A673 (cell line): ENCODE data around the gene KIF26B. TPM values are rescaled to one million over a fixed set of nuclear protein-coding genes. Genes with fewer than 3 reads are reported as not detected.

Experiments used
- BruUV-seq: library from RNA; stranded (reverse); fragments of 400-500 nt; replicated peaks from 2 replicates; lab custom pipeline; 2021; lab: Mats Ljungman, UMichigan
- CTCF ChIA-PET: fragments of 300-600 bp; sonication (Branson Sonifier 250); formaldehyde crosslinking; loops from one replicate; lab custom pipeline; 2022; ENCODE audit warnings: antibody characterized with exemption; lab: Charles Lee
- POLR2A ChIA-PET: fragments of 300-600 bp; sonication (Branson Sonifier 250); formaldehyde crosslinking; loops from one replicate; lab custom pipeline; 2022; ENCODE audit warnings: antibody characterized with exemption; ENCODE audit not compliant: low non-redundant PET; lab: Charles Lee
- DNase-seq: peaks from one replicate; pipeline ENCODE4 v3.0.0-alpha.2; 2015; ENCODE audit warnings: low spot score
- H3K27ac ChIP-seq: fragments of 200-600 bp; sonication (generic); 2 replicates; pipeline ENCODE4 v1.5.1; 2016; ENCODE audit warnings: mixed run types, low read depth, mild to moderate bottlenecking, mixed read lengths, antibody characterized with exemption, low read length; ENCODE audit not compliant: poor library complexity, severe bottlenecking
- H3K27me3 ChIP-seq: fragments of 200-600 bp; sonication (generic); replicated peaks from 2 replicates; pipeline ENCODE4 v1.6.1; 2017; ENCODE audit warnings: mixed run types, low read depth, mild to moderate bottlenecking, mixed read lengths, antibody characterized with exemption, low read length; ENCODE audit not compliant: insufficient read depth, poor library complexity
- H3K36me3 ChIP-seq: fragments of 200-600 bp; sonication (generic); 2 replicates; pipeline ENCODE4 v1.6.1; 2016; ENCODE audit warnings: mixed run types, mild to moderate bottlenecking, mixed read lengths, antibody characterized with exemption, low read length; ENCODE audit not compliant: insufficient read depth, poor library complexity, severe bottlenecking
- H3K4me1 ChIP-seq: fragments of 200-600 bp; sonication (generic); 2 replicates; pipeline ENCODE4 v1.6.1; 2017; ENCODE audit warnings: mixed run types, mild to moderate bottlenecking, mixed read lengths, antibody characterized with exemption, low read length; ENCODE audit not compliant: insufficient read depth, poor library complexity, severe bottlenecking
- H3K4me3 ChIP-seq: fragments of 200-600 bp; sonication (generic); 2 replicates; pipeline ENCODE4 v1.5.1; 2016; ENCODE audit warnings: low read depth, mixed run types, mild to moderate bottlenecking, mixed read lengths, low read length; ENCODE audit not compliant: poor library complexity, severe bottlenecking
- H3K9me3 ChIP-seq: fragments of 200-600 bp; sonication (generic); 2 replicates; pipeline ENCODE4 v1.6.1; 2016; ENCODE audit warnings: mixed run types, low read depth, mild to moderate bottlenecking, mixed read lengths, antibody characterized with exemption, low read length; ENCODE audit not compliant: poor library complexity, severe bottlenecking
- EZH2 ChIP-seq: fragments of 200-600 bp; sonication (generic); IDR thresholded peaks from 2 replicates; pipeline ENCODE4 v1.6.1; 2017; ENCODE audit warnings: borderline replicate concordance, low read depth, mild to moderate bottlenecking, mixed read lengths, antibody characterized with exemption, low read length; ENCODE audit not compliant: poor library complexity, severe bottlenecking
- intact Hi-C: fragments of 100-400 bp; cut with micrococcal nuclease; formaldehyde crosslinking; loops from one replicate; pipeline ENCODE4 v1.10.0; 2022; ENCODE audit not compliant: unreplicated experiment
- total RNA-seq: library from RNA; stranded (reverse); gene quantifications from 2 replicates; pipeline ENCODE4 v1.2.3, GENCODE V29; 2021
- TF ChIP-seq, protein P1 (sequence below): fragments of 300-800, 200-600 bp; sonication (generic); conservative IDR thresholded peaks from 2 replicates; pipeline ENCODE4 v1.5.1; 2017; ENCODE audit warnings: low read depth, mild to moderate bottlenecking, antibody characterized with exemption, low read length, moderate library complexity, mixed read lengths

KIF26B gene
- total RNA-seq, 1 experiment from 2014 or later = not detected

DNA sequence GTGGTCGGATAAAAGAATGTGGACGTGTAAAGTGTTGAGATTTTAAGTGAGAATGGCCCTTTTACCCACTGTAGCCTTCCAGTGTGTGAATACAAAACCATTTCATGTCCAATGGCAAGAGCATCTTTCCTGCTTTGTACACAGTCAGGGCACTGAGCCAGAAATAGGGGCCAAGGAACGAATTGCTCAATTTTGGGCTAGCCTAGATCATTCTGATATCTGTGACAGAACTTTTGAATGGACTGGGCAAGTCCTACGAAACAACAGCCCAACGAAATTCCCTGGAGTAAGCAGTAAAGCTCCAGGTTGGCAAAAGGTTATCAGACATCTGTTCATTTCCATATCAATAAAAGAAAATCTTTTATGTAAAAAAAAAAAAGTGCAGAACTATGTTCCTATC is 5.5 kb downstream of the KIF26B start:
- Histone ChIP-seq H3K27me3 (peaks cover 91% of the 10 kb centered on the region), H3K4me1 (peaks cover 17% of the 10 kb centered on the region), H3K9me3 (no peaks in the 10 kb centered on the region), H3K36me3 (no peaks in the 10 kb centered on the region), H3K27ac (no peak overlapping the region), H3K4me3 (no peak overlapping the region)
- ChIA-PET POLR2A (no interaction called here), CTCF (no interaction called here)
- intact Hi-C loops = no loop called here
- BruUV-seq = no TSS peak
- no peak for DNase-seq
- TF ChIP-seq EZH2 = no peak
- TF ChIP-seq, protein P1, sequence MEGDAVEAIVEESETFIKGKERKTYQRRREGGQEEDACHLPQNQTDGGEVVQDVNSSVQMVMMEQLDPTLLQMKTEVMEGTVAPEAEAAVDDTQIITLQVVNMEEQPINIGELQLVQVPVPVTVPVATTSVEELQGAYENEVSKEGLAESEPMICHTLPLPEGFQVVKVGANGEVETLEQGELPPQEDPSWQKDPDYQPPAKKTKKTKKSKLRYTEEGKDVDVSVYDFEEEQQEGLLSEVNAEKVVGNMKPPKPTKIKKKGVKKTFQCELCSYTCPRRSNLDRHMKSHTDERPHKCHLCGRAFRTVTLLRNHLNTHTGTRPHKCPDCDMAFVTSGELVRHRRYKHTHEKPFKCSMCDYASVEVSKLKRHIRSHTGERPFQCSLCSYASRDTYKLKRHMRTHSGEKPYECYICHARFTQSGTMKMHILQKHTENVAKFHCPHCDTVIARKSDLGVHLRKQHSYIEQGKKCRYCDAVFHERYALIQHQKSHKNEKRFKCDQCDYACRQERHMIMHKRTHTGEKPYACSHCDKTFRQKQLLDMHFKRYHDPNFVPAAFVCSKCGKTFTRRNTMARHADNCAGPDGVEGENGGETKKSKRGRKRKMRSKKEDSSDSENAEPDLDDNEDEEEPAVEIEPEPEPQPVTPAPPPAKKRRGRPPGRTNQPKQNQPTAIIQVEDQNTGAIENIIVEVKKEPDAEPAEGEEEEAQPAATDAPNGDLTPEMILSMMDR = no peak

DNA sequence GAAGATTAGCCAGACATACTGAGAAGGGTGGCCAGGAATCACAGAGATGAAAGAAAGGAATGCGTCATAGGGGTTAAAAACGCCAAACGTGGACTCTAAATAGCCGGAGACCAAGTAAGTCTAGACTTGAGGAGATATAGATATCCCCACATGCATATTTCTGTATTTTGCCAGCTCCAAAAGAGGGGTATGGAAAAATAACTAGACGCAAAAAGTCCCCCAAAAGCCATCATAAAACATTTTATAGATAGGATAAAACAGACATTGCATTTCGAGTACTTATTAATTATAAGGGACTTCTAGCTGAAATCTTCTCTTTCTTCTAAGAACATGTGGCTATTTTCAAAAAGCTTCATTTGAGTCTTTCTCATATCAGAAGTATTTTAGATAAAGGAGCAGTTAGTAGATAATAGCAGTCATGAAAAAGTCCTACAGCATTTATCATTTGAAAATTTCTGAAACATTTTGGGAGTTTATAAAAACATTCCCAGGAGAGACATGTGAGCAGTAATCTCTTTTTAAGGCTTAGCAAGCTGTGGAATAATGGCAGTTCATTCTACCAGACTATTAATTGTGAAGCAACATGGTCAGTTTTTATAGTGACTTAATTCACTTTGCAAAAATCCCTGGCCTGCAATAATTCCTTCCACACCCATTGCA is 6.1 kb downstream of the KIF26B start:
- Histone ChIP-seq H3K27ac (no peak overlapping the region), H3K9me3 (no peaks in the 10 kb centered on the region), H3K4me1 (peaks cover 11% of the 10 kb centered on the region), H3K36me3 (no peaks in the 10 kb centered on the region), H3K4me3 (no peak overlapping the region), H3K27me3 (peaks cover 91% of the 10 kb centered on the region)
- TF ChIP-seq EZH2 = no peak
- TF ChIP-seq, protein P1 = no peak
- no TSS peak for BruUV-seq
- intact Hi-C loops = no loop called here
- ChIA-PET POLR2A (no interaction called here), CTCF (no interaction called here)
- no peak for DNase-seq

DNA sequence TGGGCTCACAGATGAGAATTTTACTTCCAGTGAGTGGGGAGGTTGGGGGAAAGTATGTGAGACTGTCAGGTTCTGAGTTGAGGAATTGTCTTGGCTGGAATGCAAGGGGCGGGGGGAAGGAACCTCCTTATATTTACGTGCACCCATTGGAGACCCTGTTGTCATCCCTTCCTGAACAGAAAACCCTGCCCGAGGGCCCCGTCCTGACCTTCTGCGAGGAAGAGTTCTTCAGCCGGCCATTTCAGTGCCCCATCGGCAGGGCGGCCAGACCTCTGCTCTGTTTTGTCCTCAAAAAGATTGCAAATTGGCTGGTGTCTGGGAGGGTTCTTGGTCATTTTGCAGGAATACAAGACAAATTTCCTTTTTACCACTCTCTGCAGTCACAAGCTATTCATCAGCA is 7.1 kb downstream of the KIF26B start:
- CTCF ChIA-PET = no interaction called here
- no peaks in the 10 kb centered on the region for H3K36me3 ChIP-seq
- no peak for TF ChIP-seq EZH2
- TF ChIP-seq, protein P1 = no peak

More for the DNA sequence above, 7.1 kb downstream of the KIF26B start:
- BruUV-seq = no TSS peak
- no peak overlapping the region for H3K4me3 ChIP-seq
- peaks cover 92% of the 10 kb centered on the region for H3K27me3 ChIP-seq
- no peaks in the 10 kb centered on the region for H3K9me3 ChIP-seq
- H3K27ac ChIP-seq = no peak overlapping the region
- intact Hi-C loops = no loop called here
- H3K4me1 ChIP-seq = peaks cover 3% of the 10 kb centered on the region
- POLR2A ChIA-PET = no interaction called here
- no peak for DNase-seq
